ENCODE measurements around the gene STX1A.
"Not testable (repeated sequence)": the region's sequence is repeated elsewhere in the genome, so short reads cannot be mapped to it uniquely, and the experiment has no call there.

DNA sequence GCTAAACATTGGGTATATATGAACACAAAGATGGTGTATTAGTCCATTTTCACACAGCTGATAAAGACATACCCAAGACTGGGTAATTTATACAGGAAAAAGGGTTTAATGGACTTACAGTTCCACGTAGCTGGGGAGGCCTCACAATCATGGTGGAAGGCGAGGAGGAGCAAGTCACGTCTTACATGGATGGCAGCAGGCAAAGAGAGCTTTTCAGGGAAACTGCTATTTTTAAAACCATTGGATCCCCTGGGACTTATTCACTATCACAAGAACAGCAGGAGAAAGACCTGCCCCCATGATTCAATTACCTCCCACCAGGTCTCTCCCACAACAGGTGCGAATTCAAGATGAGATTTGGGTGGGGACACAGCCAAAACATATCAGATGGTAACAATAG, 64.2 kb downstream of the STX1A start:
- TF ChIP-seq, protein P1, sequence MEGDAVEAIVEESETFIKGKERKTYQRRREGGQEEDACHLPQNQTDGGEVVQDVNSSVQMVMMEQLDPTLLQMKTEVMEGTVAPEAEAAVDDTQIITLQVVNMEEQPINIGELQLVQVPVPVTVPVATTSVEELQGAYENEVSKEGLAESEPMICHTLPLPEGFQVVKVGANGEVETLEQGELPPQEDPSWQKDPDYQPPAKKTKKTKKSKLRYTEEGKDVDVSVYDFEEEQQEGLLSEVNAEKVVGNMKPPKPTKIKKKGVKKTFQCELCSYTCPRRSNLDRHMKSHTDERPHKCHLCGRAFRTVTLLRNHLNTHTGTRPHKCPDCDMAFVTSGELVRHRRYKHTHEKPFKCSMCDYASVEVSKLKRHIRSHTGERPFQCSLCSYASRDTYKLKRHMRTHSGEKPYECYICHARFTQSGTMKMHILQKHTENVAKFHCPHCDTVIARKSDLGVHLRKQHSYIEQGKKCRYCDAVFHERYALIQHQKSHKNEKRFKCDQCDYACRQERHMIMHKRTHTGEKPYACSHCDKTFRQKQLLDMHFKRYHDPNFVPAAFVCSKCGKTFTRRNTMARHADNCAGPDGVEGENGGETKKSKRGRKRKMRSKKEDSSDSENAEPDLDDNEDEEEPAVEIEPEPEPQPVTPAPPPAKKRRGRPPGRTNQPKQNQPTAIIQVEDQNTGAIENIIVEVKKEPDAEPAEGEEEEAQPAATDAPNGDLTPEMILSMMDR (IDR thresholded peaks at IDR 0.05 in 8 of 11, conservative IDR thresholded peaks at IDR 0.05 in 3 of 11) = not testable (repeated sequence)
- not testable (repeated sequence) for TF ChIP-seq POLR2A (IDR thresholded peaks at IDR 0.05)

All from spleen (tissue), 7 donors.